K562 (cell line): ENCODE measurements around the gene ZFP62. TPM values are rescaled to one million over a fixed set of nuclear protein-coding genes. Genes with fewer than 3 reads are reported as not detected.
A peak's percentile ranks its signal among the peaks of the same experiment; 100 is the strongest.

ENCODE experiments used
- ELF4 ChIP-seq: fragments of 450-650 bp; formaldehyde crosslinking; IDR thresholded peaks from 2 replicates; pipeline ENCODE4 v1.4.0; 2022; ENCODE audit warnings: missing genetic modification characterization
- GATAD2A ChIP-seq: fragments of 450-650 bp; IDR thresholded peaks from 2 replicates; pipeline ENCODE4 v1.6.1; 2017
- HNRNPK ChIP-seq: fragments of 200-400 bp; formaldehyde crosslinking; IDR thresholded peaks from one replicate; pipeline ENCODE4 v1.6.1; 2018; ENCODE audit warnings: mild to moderate bottlenecking, low read depth, low read length; ENCODE audit not compliant: poor library complexity, severe bottlenecking
- KAT2B ChIP-seq: IDR thresholded peaks from one replicate; pipeline ENCODE4 v1.6.1; 2012; ENCODE audit warnings: low read depth, mild to moderate bottlenecking, control low read depth, inconsistent platforms, low read length, moderate library complexity
- MAFF ChIP-seq: IDR thresholded peaks from 2 replicates; pipeline ENCODE4 v1.6.1; 2012; ENCODE audit warnings: low read length, improper control_type of control experiment
- MECOM ChIP-seq: fragments of 250-450 bp; sonication (Bioruptor Pico); IDR thresholded peaks from 2 replicates; pipeline ENCODE4 v1.8.0; 2022; ENCODE audit warnings: inconsistent platforms
- MEF2D ChIP-seq: conservative IDR thresholded peaks from 2 replicates; pipeline ENCODE4 v1.6.1; 2016; ENCODE audit warnings: low read depth, missing genetic modification characterization, missing compliant biosample characterization
- MTF1 ChIP-seq: fragments of 250-450 bp; sonication (Bioruptor Pico); IDR thresholded peaks from 2 replicates; pipeline ENCODE4 v1.9.0; 2021; ENCODE audit warnings: moderate library complexity, mild to moderate bottlenecking, inconsistent platforms, borderline replicate concordance
- NR1H2 ChIP-seq: sonication (generic); formaldehyde crosslinking; IDR thresholded peaks from 2 replicates; pipeline ENCODE4 v1.4.0; 2020; ENCODE audit warnings: mild to moderate bottlenecking, missing genetic modification reagents
- NR2C2 ChIP-seq, 2 experiments: fragments of 200-800 bp in 1 of 2; sonication (Bioruptor generic) in 1 of 2; sonication (generic) in 1 of 2; formaldehyde crosslinking in 1 of 2; IDR thresholded peaks; 2 replicates each; pipeline versions ENCODE4 v1.6.1 to v1.8.0; 2016 to 2022; ENCODE audit warnings: mild to moderate bottlenecking in 1 of 2, missing compliant biosample characterization in 1 of 2, missing genetic modification characterization in 1 of 2, missing genetic modification reagents in 1 of 2
- NRF1 ChIP-seq, 2 experiments: fragments of 450-650 bp; IDR thresholded peaks in 1 of 2; conservative IDR thresholded peaks in 1 of 2; 2 replicates each; pipeline ENCODE4 v1.6.1; 2014; ENCODE audit warnings: mild to moderate bottlenecking in 2 of 2
- REST ChIP-seq, 2 experiments: fragments of 450-650 bp; formaldehyde crosslinking in 1 of 2; IDR thresholded peaks; 2 replicates each; pipeline versions ENCODE4 v1.4.0 to v1.6.1; 2014 to 2020; ENCODE audit warnings: mild to moderate bottlenecking in 2 of 2, borderline replicate concordance in 1 of 2, low read depth in 1 of 2
- TCFL5 ChIP-seq: fragments of 250-450 bp; sonication (Bioruptor Pico); conservative IDR thresholded peaks from 2 replicates; pipeline ENCODE4 v1.6.1; 2021; ENCODE audit warnings: mild to moderate bottlenecking, moderate library complexity, matching md5 sums
- ZBTB7A ChIP-seq: IDR thresholded peaks from 2 replicates; pipeline ENCODE4 v1.6.1; 2011; ENCODE audit warnings: low read depth, mild to moderate bottlenecking, low read length, moderate library complexity, borderline replicate concordance; ENCODE audit not compliant: control insufficient read depth
- ZKSCAN8 ChIP-seq: fragments of 200-800 bp; sonication (Bioruptor generic); IDR thresholded peaks from 2 replicates; pipeline ENCODE4 v1.6.1; 2016; ENCODE audit warnings: missing genetic modification characterization, missing compliant biosample characterization
- ZNF124 ChIP-seq: sonication (generic); formaldehyde crosslinking; IDR thresholded peaks from 2 replicates; pipeline ENCODE4 v1.8.1; 2022; ENCODE audit warnings: missing genetic modification reagents
- ZNF780A ChIP-seq: fragments of 250-450 bp; sonication (Bioruptor Pico); IDR thresholded peaks from 2 replicates; pipeline ENCODE4 v1.5.0; 2021; ENCODE audit warnings: mild to moderate bottlenecking
- ZNF785 ChIP-seq: fragments of 250-450 bp; sonication (Bioruptor Pico); IDR thresholded peaks from 2 replicates; pipeline ENCODE4 v1.4.0; 2020; ENCODE audit warnings: mild to moderate bottlenecking
- polyA plus RNA-seq, 8 experiments: library from polyadenylated mRNA; depleted of rRNA in 4 of 8; stranded (reverse) in 5 of 8; unstranded in 3 of 8; fragments of >200 nt; fragmentation: Nextera tagmentation in 2 of 8; fragmentation: Illumina TruSeq in 1 of 8; extraction: Ambion mirVana in 2 of 8; extraction: Trizol in 1 of 8; gene quantifications; 2 replicates each; pipeline versions ENCODE4 v1.2.1 to v1.2.3, GENCODE V29; 2011 to 2014; ENCODE audit warnings: inconsistent platforms in 1 of 8, missing spikeins in 1 of 8
- total RNA-seq, 7 experiments: library from RNA; depleted of rRNA in 6 of 7; stranded (reverse); fragments of >200 nt in 6 of 7; fragmentation: Illumina TruSeq in 2 of 7; extraction: Trizol in 2 of 7; gene quantifications; 2 replicates each; pipeline versions ENCODE4 v1.2.1 to v1.2.3, GENCODE V29; 2011 to 2021; ENCODE audit warnings: low replicate concordance in 1 of 7
- TF ChIP-seq, protein P1 (sequence below): fragments of 250-450 bp; sonication (Bioruptor Pico); IDR thresholded peaks from 2 replicates; pipeline ENCODE4 v1.5.0; 2021

The ZFP62 gene
- total and polyA plus RNA-seq, 9 of the 15 experiments (the other 6 are each of a cell fraction or from before 2014, with no cell fraction given): 12.2 to 37.5 (median 25.0) TPM

- TF ChIP-seq NRF1 (conservative IDR thresholded peaks at IDR 0.05 in 1 of 2, IDR thresholded peaks at IDR 0.05 in 1 of 2) (peak in 1 of 2 experiments; percentile 49; a peak in 2 of 4 replicates), MEF2D (tag) (peak; percentile 82), ZNF124 (CRISPR knock-in tag) (no peak), KAT2B (no peak), MAFF (peak; percentile 96), ZKSCAN8 (CRISPR knock-in tag) (no peak), GATAD2A (no peak; the same call in 1 of the 2 replicates), ZNF785 (CRISPR knock-in tag) (no peak), ZBTB7A (no peak), HNRNPK (no peak), ZNF780A (CRISPR knock-in tag) (no peak), NR2C2 (CRISPR knock-in tag; IDR thresholded peaks at IDR 0.05) (no peak), NR2C2 (tag; IDR thresholded peaks at IDR 0.05) (peak; percentile 84), NR1H2 (CRISPR knock-in tag) (no peak), MECOM (CRISPR knock-in tag) (no peak), ELF4 (CRISPR knock-in tag) (0 out of 2 replicates have a peak, but pooled peaks have one; percentile 23), MTF1 (CRISPR knock-in tag) (no peak), REST (IDR thresholded peaks at IDR 0.05; ENCODE audit: borderline replicate concordance) (peak; percentile 73), REST (CRISPR knock-in tag; IDR thresholded peaks at IDR 0.05; ENCODE audit: low read depth) (no peak), TCFL5 (CRISPR knock-in tag) (no peak)
- TF ChIP-seq, protein P1, sequence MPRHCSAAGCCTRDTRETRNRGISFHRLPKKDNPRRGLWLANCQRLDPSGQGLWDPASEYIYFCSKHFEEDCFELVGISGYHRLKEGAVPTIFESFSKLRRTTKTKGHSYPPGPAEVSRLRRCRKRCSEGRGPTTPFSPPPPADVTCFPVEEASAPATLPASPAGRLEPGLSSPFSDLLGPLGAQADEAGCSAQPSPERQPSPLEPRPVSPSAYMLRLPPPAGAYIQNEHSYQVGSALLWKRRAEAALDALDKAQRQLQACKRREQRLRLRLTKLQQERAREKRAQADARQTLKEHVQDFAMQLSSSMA (CRISPR knock-in tag): no peak; the same call in 1 of the 2 replicates
These were observed 12.8 kb upstream of the ZFP62 start (continued) for GRCh38 chr5:180873615-180874520.
